Measurements from ENCODE around the gene FIBP. TPM values are rescaled to one million over a fixed set of nuclear protein-coding genes. Genes with fewer than 3 reads are reported as not detected.

The FIBP gene
- total and polyA plus RNA-seq, 10 of the 15 experiments (the other 5 are each of a cell fraction or from before 2014, with no cell fraction given) = 65.1 to 182 (median 94.6) TPM

DNA sequence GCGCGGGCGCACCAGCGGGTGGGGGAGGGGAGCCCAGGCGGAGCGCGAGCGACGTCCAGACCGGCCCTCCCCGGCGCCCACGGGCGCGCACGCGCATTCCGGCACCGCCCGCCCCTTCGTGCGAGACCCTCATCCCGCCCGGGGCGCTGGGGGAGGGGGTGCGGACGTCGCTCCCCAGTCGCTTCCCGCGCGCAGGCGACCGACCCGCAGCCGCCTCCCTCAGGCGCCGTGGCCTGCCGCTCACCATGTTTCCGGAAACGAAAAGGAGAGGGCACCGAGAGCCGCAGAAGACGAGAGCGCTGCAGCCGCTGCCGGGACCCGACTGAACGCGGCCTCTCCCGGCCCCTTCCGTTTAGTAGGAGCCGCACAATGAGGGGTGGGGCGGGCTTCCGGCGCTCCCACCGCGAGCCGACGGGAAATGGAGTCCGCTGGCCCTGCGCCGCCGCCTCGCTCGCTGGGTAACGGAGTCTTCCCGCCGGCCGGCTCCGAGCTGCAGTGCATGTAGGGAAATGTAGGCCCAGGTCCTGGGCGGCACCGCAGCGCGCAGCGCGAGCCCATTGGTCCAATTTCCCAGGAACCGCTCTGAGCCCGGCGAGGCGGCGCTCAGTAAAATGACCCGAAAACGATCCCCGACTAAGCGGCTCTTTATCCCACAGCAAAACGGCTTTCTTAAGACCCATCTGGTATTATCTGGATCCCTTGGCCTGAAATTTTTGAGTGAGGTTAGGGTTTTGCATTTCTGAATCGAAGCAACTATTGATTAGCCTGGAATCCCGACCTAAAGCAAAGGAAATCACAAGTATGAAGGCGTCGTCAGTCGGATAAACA is 30.2 kb downstream of the FIBP start, which contains the start of gene CFL1:
Gene CFL1, minus strand, starts transcription at position 328 of the 828 bp plus-strand sequence. Its CDS starts 81 bp downstream, at position 247.
- FAIRE-seq = peak; percentile 79
- peaks cover 32 to 36% of the 10 kb centered on the region in 2 experiments; a peak in 3 of 4 replicates for H3K36me3 ChIP-seq (ENCODE audit: control insufficient read depth in 2 of 2, insufficient read depth in 2 of 2, low read length in 1 of 2)
- H3K4me3 ChIP-seq = peak within 1 kb of the TSS; percentile 93
- H3K27me3 ChIP-seq (replicated peaks in 1 of 2; ENCODE audit: control insufficient read depth in 2 of 2, insufficient read depth in 2 of 2, low read length in 1 of 2) = no peaks in the 10 kb centered on the region
- under 1% methylated on average over 62 of the region's 92 CpGs for WGBS (ENCODE audit: insufficient coverage, insufficient replicate concordance, low lambda C conversion rate, missing lambda C conversion rate)
- ChIA-PET RAD21 (ENCODE audit: unreplicated experiment) (interaction anchor here (5.0 kb wide), 1 partner anchor 32 kb away, joined by 76 read pairs; the partner anchor contains the start of genes CCDC85B and FIBP), POLR2A (interaction anchor here (0.6 to 5.6 kb wide), 14 partner anchors 10 to 277 kb away, joined by 3 to 155 read pairs (median 4); partner anchors contain the start of genes BANF1, CCDC85B, EIF1AD and FIBP), CTCF (interaction anchor here (0.8 to 5.7 kb wide), 5 partner anchors 12 to 78 kb away, joined by 3 to 146 read pairs (median 21); partner anchors contain the start of genes CCDC85B, EFEMP2 and FIBP), SMC1A (ENCODE audit: uncharacterized antibody, unreplicated experiment) (interaction anchor here (1.8 to 4.3 kb wide), 3 partner anchors 12 to 32 kb away, joined by 5 to 52 read pairs (median 13); partner anchors contain the start of genes CCDC85B and FIBP)
- in situ Hi-C loops (cut with MboI) (loop anchor here (25.0 kb wide), 1 partner anchor 1621 kb away; the partner anchor contains the start of genes DNAJC4, FKBP2, NUDT22 and PPP1R14B), intact Hi-C loops (cut with micrococcal nuclease; ENCODE audit: unreplicated experiment) (loop anchor here (1.0 to 5.0 kb wide), 4 partner anchors 31 to 195 kb away; partner anchors contain the start of genes BANF1, EIF1AD, FIBP and SF3B2)
- H3K79me2 ChIP-seq (ENCODE audit: control insufficient read depth, insufficient read depth, low read length) = peaks cover 67% of the 10 kb centered on the region
- peak; percentile 87 for DNase-seq (ENCODE audit: low read depth, low spot score)
- ATAC-seq = peak; percentile 72
- peak within 1 kb of the TSS; percentile 97 for H3K9ac ChIP-seq (ENCODE audit: control insufficient read depth, insufficient read depth, low read length)
- H2AFZ ChIP-seq (ENCODE audit: control insufficient read depth, low read depth, low read length) = peak within 1 kb of the TSS; percentile 78
- BruUV-seq (replicated peaks) = no TSS peak
- H3K4me2 ChIP-seq (ENCODE audit: control insufficient read depth, insufficient read depth) = peak within 1 kb of the TSS; percentile 99
- H3K9me3 ChIP-seq (replicated peaks; ENCODE audit: control insufficient read depth, insufficient read depth, low read length) = no peaks in the 10 kb centered on the region; the same call in 2 of the 3 replicates
- H3K27ac ChIP-seq (ENCODE audit: control insufficient read depth, insufficient read depth) = peak within 1 kb of the TSS; percentile 100
- H4K20me1 ChIP-seq (ENCODE audit: control insufficient read depth, insufficient read depth) = peaks cover 24% of the 10 kb centered on the region
- H3K4me1 ChIP-seq (ENCODE audit: control insufficient read depth, insufficient read depth, low read length) = peaks cover 25% of the 10 kb centered on the region
- TF ChIP-seq YBX1 (IDR thresholded peaks at IDR 0.05) (no peak), RELA (IDR thresholded peaks at IDR 0.05; ENCODE audit: borderline replicate concordance, partially characterized antibody) (peak; percentile 85), SMARCA5 (IDR thresholded peaks at IDR 0.05) (peak; percentile 93), SREBF1 (IDR thresholded peaks at IDR 0.05; ENCODE audit: low read length) (peak; percentile 87), MXI1 (IDR thresholded peaks at IDR 0.05; ENCODE audit: low read depth, low read length) (0 out of 2 replicates have a peak, but pooled peaks have one; percentile 36), ETV6 (conservative IDR thresholded peaks at IDR 0.05 in 1 of 2, IDR thresholded peaks at IDR 0.05 in 1 of 2; ENCODE audit: borderline replicate concordance in 1 of 2, low read depth in 1 of 2) (0 out of 4 replicates have a peak, but pooled peaks of 1 of the 2 experiments have one; percentile 7), KDM1A (IDR thresholded peaks at IDR 0.05; ENCODE audit: borderline replicate concordance) (no peak), BACH1 (IDR thresholded peaks at IDR 0.05; ENCODE audit: borderline replicate concordance) (peak; percentile 90)
- TF ChIP-seq, protein P1, sequence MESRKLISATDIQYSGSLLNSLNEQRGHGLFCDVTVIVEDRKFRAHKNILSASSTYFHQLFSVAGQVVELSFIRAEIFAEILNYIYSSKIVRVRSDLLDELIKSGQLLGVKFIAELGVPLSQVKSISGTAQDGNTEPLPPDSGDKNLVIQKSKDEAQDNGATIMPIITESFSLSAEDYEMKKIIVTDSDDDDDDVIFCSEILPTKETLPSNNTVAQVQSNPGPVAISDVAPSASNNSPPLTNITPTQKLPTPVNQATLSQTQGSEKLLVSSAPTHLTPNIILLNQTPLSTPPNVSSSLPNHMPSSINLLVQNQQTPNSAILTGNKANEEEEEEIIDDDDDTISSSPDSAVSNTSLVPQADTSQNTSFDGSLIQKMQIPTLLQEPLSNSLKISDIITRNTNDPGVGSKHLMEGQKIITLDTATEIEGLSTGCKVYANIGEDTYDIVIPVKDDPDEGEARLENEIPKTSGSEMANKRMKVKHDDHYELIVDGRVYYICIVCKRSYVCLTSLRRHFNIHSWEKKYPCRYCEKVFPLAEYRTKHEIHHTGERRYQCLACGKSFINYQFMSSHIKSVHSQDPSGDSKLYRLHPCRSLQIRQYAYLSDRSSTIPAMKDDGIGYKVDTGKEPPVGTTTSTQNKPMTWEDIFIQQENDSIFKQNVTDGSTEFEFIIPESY (IDR thresholded peaks at IDR 0.05) = no peak
- TF ChIP-seq, protein P2, sequence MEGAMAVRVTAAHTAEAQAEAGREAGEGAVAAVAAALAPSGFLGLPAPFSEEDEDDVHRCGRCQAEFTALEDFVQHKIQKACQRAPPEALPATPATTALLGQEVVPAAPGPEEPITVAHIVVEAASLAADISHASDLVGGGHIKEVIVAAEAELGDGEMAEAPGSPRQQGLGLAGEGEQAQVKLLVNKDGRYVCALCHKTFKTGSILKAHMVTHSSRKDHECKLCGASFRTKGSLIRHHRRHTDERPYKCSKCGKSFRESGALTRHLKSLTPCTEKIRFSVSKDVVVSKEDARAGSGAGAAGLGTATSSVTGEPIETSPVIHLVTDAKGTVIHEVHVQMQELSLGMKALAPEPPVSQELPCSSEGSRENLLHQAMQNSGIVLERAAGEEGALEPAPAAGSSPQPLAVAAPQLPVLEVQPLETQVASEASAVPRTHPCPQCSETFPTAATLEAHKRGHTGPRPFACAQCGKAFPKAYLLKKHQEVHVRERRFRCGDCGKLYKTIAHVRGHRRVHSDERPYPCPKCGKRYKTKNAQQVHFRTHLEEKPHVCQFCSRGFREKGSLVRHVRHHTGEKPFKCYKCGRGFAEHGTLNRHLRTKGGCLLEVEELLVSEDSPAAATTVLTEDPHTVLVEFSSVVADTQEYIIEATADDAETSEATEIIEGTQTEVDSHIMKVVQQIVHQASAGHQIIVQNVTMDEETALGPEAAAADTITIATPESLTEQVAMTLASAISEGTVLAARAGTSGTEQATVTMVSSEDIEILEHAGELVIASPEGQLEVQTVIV (IDR thresholded peaks at IDR 0.05; ENCODE audit: borderline replicate concordance, partially characterized antibody) = peak; percentile 53
- TF ChIP-seq, protein P3, sequence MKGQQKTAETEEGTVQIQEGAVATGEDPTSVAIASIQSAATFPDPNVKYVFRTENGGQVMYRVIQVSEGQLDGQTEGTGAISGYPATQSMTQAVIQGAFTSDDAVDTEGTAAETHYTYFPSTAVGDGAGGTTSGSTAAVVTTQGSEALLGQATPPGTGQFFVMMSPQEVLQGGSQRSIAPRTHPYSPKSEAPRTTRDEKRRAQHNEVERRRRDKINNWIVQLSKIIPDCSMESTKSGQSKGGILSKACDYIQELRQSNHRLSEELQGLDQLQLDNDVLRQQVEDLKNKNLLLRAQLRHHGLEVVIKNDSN (IDR thresholded peaks at IDR 0.05; ENCODE audit: borderline replicate concordance, extremely low read length, insufficient read depth, low read depth, low read length) = no peak
- TF ChIP-seq, protein P4, sequence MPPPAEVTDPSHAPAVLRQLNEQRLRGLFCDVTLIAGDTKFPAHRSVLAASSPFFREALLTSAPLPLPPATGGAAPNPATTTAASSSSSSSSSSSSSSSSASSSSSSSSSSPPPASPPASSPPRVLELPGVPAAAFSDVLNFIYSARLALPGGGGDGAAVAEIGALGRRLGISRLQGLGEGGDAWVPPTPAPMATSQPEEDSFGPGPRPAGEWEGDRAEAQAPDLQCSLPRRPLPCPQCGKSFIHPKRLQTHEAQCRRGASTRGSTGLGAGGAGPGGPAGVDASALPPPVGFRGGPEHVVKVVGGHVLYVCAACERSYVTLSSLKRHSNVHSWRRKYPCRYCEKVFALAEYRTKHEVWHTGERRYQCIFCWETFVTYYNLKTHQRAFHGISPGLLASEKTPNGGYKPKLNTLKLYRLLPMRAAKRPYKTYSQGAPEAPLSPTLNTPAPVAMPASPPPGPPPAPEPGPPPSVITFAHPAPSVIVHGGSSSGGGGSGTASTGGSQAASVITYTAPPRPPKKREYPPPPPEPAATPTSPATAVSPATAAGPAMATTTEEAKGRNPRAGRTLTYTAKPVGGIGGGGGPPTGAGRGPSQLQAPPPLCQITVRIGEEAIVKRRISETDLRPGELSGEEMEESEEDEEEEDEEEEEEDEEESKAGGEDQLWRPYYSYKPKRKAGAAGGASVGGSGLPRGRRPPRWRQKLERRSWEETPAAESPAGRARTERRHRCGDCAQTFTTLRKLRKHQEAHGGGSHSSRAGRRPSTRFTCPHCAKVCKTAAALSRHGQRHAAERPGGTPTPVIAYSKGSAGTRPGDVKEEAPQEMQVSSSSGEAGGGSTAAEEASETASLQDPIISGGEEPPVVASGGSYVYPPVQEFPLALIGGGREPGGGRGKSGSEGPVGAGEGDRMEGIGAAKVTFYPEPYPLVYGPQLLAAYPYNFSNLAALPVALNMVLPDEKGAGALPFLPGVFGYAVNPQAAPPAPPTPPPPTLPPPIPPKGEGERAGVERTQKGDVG (CRISPR knock-in tag; IDR thresholded peaks at IDR 0.05) = no peak

All from GM12878 (cell line).